Peyer's patch (tissue), 4 donors: ENCODE measurements around the gene NEAT1.

Experiments
- POLR2A ChIP-seq, 2 donors: fragments of 450-650 bp; IDR thresholded peaks; one replicate each; pipeline ENCODE4 v1.5.1; 2017; ENCODE audit warnings: antibody characterized with exemption in 2 of 2, mild to moderate bottlenecking in 2 of 2, moderate library complexity in 2 of 2
- TF ChIP-seq, protein P1 (sequence below), 6 experiments: fragments of 450-650 bp in 4 of 6; fragments of 200-600 bp in 2 of 6; sonication (generic) in 1 of 6; IDR thresholded peaks; one replicate each; pipeline ENCODE4 v1.5.1; 2017 to 2019; ENCODE audit warnings: antibody characterized with exemption in 6 of 6, mild to moderate bottlenecking in 3 of 6, moderate library complexity in 1 of 6

DNA sequence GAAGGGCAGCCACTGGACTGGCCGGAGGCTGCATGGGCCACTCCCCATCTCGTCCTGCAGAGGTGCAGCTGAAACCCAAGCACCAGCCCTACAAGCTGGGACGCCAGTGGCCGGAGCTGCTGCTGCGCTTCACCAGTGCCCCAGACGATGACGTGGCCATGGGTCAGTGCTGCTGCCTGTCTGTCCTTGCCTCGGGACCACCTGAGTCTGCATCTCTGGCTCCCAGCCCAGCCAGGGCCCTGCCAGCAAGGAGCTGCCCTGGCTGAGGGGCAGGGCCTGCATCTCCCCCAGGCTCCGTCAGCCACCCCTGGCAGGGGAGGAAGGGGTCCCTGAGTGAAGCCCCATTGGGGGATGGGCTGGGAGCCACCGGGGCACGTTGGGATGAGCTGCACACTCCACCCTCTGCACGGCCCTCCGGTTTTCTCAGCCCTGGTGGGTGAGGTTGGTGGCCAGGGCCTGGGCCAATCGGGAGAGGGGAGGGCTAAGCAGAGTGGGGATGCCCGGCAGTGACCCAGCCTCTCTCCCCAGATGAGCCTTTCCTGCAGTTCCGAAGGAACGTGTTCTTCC lies 29.0 kb upstream of the NEAT1 start:
- TF ChIP-seq, protein P1, sequence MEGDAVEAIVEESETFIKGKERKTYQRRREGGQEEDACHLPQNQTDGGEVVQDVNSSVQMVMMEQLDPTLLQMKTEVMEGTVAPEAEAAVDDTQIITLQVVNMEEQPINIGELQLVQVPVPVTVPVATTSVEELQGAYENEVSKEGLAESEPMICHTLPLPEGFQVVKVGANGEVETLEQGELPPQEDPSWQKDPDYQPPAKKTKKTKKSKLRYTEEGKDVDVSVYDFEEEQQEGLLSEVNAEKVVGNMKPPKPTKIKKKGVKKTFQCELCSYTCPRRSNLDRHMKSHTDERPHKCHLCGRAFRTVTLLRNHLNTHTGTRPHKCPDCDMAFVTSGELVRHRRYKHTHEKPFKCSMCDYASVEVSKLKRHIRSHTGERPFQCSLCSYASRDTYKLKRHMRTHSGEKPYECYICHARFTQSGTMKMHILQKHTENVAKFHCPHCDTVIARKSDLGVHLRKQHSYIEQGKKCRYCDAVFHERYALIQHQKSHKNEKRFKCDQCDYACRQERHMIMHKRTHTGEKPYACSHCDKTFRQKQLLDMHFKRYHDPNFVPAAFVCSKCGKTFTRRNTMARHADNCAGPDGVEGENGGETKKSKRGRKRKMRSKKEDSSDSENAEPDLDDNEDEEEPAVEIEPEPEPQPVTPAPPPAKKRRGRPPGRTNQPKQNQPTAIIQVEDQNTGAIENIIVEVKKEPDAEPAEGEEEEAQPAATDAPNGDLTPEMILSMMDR (IDR thresholded peaks at IDR 0.05), result no peak
- TF ChIP-seq POLR2A (IDR thresholded peaks at IDR 0.05), result no peak
